CD14-positive monocyte (primary cell): ENCODE measurements around the gene SLC22A31. TPM values are rescaled to one million over a fixed set of nuclear protein-coding genes. Genes with fewer than 3 reads are reported as not detected.

ENCODE experiments used
- DNase-seq, 3 donors: peaks; one replicate each; pipeline ENCODE4 v3.0.0-alpha.2; 2011 to 2022
- H2AFZ ChIP-seq: 2 replicates; pipeline ENCODE4 v1.6.0; 2012; ENCODE audit warnings: mild to moderate bottlenecking, low read depth, low read length, inconsistent platforms; ENCODE audit not compliant: insufficient read depth, poor library complexity, severe bottlenecking
- H3K27ac ChIP-seq, 2 donors: 1 replicate in 1 of 2; 2 replicates in 1 of 2; pipeline ENCODE4 v1.5.1; 2012 to 2013; ENCODE audit warnings: low read length in 2 of 2, control low read depth in 1 of 2, inconsistent platforms in 1 of 2, low read depth in 1 of 2, mild to moderate bottlenecking in 1 of 2
- H3K27me3 ChIP-seq, 2 donors: one replicate each; pipeline versions ENCODE4 v1.6.0 to v1.6.1; 2011 to 2013; ENCODE audit warnings: low read length in 2 of 2; ENCODE audit not compliant: control insufficient read depth in 2 of 2, insufficient read depth in 2 of 2
- H3K36me3 ChIP-seq, 2 donors: replicated peaks in 1 of 2; 1 replicate in 1 of 2; 2 replicates in 1 of 2; pipeline versions ENCODE4 v1.5.1 to v1.6.1; 2012 to 2013; ENCODE audit warnings: low read length in 2 of 2, control low read depth in 1 of 2, inconsistent platforms in 1 of 2, mild to moderate bottlenecking in 1 of 2; ENCODE audit not compliant: insufficient read depth in 2 of 2, control insufficient read depth in 1 of 2
- H3K4me1 ChIP-seq, 2 donors: 1 replicate in 1 of 2; 2 replicates in 1 of 2; pipeline versions ENCODE4 v1.5.1 to v1.6.1; 2012 to 2013; ENCODE audit warnings: low read length in 2 of 2, control low read depth in 1 of 2, inconsistent platforms in 1 of 2, mild to moderate bottlenecking in 1 of 2, moderate library complexity in 1 of 2; ENCODE audit not compliant: insufficient read depth in 2 of 2, control insufficient read depth in 1 of 2
- H3K4me2 ChIP-seq: replicated peaks from 2 replicates; pipeline ENCODE3; 2012; ENCODE audit warnings: low read length, moderate library complexity, mild to moderate bottlenecking; ENCODE audit not compliant: poor library complexity, severe bottlenecking; ENCODE audit errors: extremely low read depth
- H3K4me3 ChIP-seq, 3 experiments: fragments of 200-600 bp in 1 of 3; sonication (generic) in 1 of 3; replicated peaks in 1 of 3; 1 replicate in 2 of 3; 2 replicates in 1 of 3; pipeline ENCODE4 v1.5.1; 2011 to 2013; ENCODE audit warnings: low read length in 3 of 3, mild to moderate bottlenecking in 3 of 3, control low read depth in 2 of 3, low read depth in 2 of 3, inconsistent platforms in 1 of 3, moderate library complexity in 1 of 3
- H3K79me2 ChIP-seq: 2 replicates; pipeline ENCODE4 v1.6.0; 2012; ENCODE audit warnings: mild to moderate bottlenecking, control low read depth, inconsistent platforms, low read length, moderate library complexity; ENCODE audit not compliant: insufficient read depth
- H3K9ac ChIP-seq: 2 replicates; pipeline ENCODE4 v1.6.0; 2017; ENCODE audit warnings: low read length, mild to moderate bottlenecking; ENCODE audit not compliant: insufficient read depth, poor library complexity, severe bottlenecking
- H3K9me3 ChIP-seq, 2 donors: replicated peaks in 1 of 2; 1 replicate in 1 of 2; 2 replicates in 1 of 2; pipeline versions ENCODE4 v1.5.1 to v1.6.1; 2012 to 2013; ENCODE audit warnings: low read length in 2 of 2, control low read depth in 1 of 2; ENCODE audit not compliant: control insufficient read depth in 1 of 2, insufficient read depth in 1 of 2
- H4K20me1 ChIP-seq: 2 replicates; pipeline ENCODE4 v1.6.0; 2012; ENCODE audit warnings: mild to moderate bottlenecking, low read length, control low read depth, moderate library complexity; ENCODE audit not compliant: insufficient read depth
- H3K27ac Mint-ChIP-seq, 7 donors: one replicate each; pipeline ENCODE4 v1.8.0; 2020; ENCODE audit warnings: mild to moderate bottlenecking in 7 of 7, mixed read lengths in 7 of 7, moderate library complexity in 6 of 7, inconsistent platforms in 2 of 7
- H3K27me3 Mint-ChIP-seq, 3 donors: one replicate each; pipeline ENCODE4 v1.8.0; 2021 to 2022; ENCODE audit warnings: low read depth in 3 of 3, mild to moderate bottlenecking in 3 of 3, mixed read lengths in 3 of 3, moderate library complexity in 3 of 3, inconsistent platforms in 1 of 3
- H3K36me3 Mint-ChIP-seq, 2 donors: one replicate each; pipeline ENCODE4 v1.8.0; 2020; ENCODE audit warnings: mixed read lengths in 2 of 2, inconsistent platforms in 1 of 2, mild to moderate bottlenecking in 1 of 2
- H3K4me1 Mint-ChIP-seq: one replicate; pipeline ENCODE4 v1.8.0; 2020; ENCODE audit warnings: mild to moderate bottlenecking, mixed read lengths
- H3K4me3 Mint-ChIP-seq, 2 donors: one replicate each; pipeline ENCODE4 v1.8.0; 2020; ENCODE audit warnings: mild to moderate bottlenecking in 2 of 2, mixed read lengths in 2 of 2, moderate library complexity in 1 of 2
- H3K9me3 Mint-ChIP-seq, 7 donors: one replicate each; pipeline ENCODE4 v1.8.0; 2020 to 2022; ENCODE audit warnings: mixed read lengths in 7 of 7, mild to moderate bottlenecking in 6 of 7, moderate library complexity in 6 of 7, inconsistent platforms in 2 of 7
- WGBS: methylation state at CpG from one replicate; pipeline ENCODE4 v1.1.5; 2013; ENCODE audit warnings: missing lambda C conversion rate; ENCODE audit not compliant: insufficient coverage; 5-methylcytosine and 5-hydroxymethylcytosine counted together
- intact Hi-C, 2 donors: fragments of 100-400 bp; cut with micrococcal nuclease; formaldehyde crosslinking; loops; one replicate each; pipeline versions ENCODE4 v1.15.0 to v1.15.1; 2023
- polyA plus RNA-seq, 3 donors: library from polyadenylated mRNA; depleted of rRNA in 1 of 3; unstranded in 2 of 3; stranded (reverse) in 1 of 3; fragments of 300-500 nt in 2 of 3; fragments of >200 nt in 1 of 3; fragmentation: Illumina TruSeq in 2 of 3; gene quantifications; 1 replicate in 2 of 3; 2 replicates in 1 of 3; pipeline ENCODE4 v1.2.3, GENCODE V29; 2012 to 2021
- TF ChIP-seq, protein P1 (sequence below): fragments of 200-600 bp; IDR thresholded peaks from one replicate; pipeline ENCODE4 v1.8.0; 2022; ENCODE audit warnings: antibody characterized with exemption, mild to moderate bottlenecking

SLC22A31 gene
- polyA plus RNA-seq, 3 donors: 0.29 TPM; not detected in 2

DNA sequence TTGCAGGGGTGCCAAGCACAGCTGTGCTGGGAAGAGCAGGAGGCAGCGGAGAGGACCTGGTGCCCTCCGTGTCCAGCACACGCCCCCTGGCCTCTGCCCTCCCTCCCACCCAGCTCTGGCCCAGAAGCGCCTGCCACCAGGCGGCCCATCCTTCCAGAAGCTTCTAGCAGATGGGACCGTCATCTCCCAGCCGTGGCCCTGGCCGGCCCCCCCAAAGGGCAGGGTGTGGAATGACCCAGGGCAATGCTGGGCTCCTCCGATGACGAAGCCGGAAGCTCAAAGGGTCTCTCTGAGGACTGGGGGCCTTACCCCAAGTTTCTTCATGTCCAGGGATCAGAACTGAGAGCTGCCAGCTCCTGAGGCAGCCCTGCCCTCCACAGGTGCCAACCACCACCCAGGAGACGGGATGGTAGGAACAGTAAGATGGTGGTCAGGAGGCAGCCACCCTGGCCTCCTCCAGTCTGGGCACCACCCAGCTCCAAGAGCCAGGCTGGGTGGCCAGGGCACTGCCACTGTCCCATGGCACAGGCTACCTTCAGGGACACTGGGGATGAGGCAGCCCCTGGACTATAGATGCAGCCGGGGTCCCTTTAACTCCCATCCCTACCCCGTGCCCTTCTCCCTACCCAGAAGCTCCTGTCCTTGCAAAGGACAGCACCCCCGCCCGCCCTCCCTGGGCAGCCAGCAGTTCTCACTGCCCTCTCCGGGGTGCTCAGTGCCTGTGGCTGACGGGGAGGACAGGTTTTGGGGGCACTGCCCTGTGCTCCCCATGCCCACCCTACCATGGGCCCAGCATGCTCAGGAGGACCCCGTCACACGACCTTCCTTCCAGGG, 35.3 kb downstream of the SLC22A31 start:
- Mint-ChIP-seq H3K27ac (no peak overlapping the region), H3K9me3 (no peaks in the 10 kb centered on the region), H3K27me3 (peaks cover 0 to 30% (median 16%) of the 10 kb centered on the region in 3 donors), H3K4me1 (no peaks in the 10 kb centered on the region), H3K4me3 (no peak overlapping the region), H3K36me3 (no peaks in the 10 kb centered on the region)
- no peak overlapping the region for H3K9ac ChIP-seq
- TF ChIP-seq, protein P1, sequence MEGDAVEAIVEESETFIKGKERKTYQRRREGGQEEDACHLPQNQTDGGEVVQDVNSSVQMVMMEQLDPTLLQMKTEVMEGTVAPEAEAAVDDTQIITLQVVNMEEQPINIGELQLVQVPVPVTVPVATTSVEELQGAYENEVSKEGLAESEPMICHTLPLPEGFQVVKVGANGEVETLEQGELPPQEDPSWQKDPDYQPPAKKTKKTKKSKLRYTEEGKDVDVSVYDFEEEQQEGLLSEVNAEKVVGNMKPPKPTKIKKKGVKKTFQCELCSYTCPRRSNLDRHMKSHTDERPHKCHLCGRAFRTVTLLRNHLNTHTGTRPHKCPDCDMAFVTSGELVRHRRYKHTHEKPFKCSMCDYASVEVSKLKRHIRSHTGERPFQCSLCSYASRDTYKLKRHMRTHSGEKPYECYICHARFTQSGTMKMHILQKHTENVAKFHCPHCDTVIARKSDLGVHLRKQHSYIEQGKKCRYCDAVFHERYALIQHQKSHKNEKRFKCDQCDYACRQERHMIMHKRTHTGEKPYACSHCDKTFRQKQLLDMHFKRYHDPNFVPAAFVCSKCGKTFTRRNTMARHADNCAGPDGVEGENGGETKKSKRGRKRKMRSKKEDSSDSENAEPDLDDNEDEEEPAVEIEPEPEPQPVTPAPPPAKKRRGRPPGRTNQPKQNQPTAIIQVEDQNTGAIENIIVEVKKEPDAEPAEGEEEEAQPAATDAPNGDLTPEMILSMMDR: no peak
- DNase-seq: no peak
- no peak overlapping the region for H3K4me2 ChIP-seq
- no peaks in the 10 kb centered on the region for H3K36me3 ChIP-seq
- H3K4me3 ChIP-seq: no peak overlapping the region
- intact Hi-C loops: loop anchor here in 1 of 2 donors (5.0 kb wide), 1 partner anchor 308 kb away; the partner anchor contains the start of genes GALNS and TRAPPC2L
- no peaks in the 10 kb centered on the region for H3K9me3 ChIP-seq
- no peaks in the 10 kb centered on the region for H3K79me2 ChIP-seq
- no peak overlapping the region for H2AFZ ChIP-seq
- H3K27me3 ChIP-seq: peaks cover 0 to 8% of the 10 kb centered on the region in 2 donors
- H4K20me1 ChIP-seq: no peaks in the 10 kb centered on the region
- peaks cover 7 to 10% of the 10 kb centered on the region in 2 donors for H3K4me1 ChIP-seq
- WGBS: 95% methylated on average over 11 of the region's 20 CpGs
- no peak overlapping the region for H3K27ac ChIP-seq

DNA sequence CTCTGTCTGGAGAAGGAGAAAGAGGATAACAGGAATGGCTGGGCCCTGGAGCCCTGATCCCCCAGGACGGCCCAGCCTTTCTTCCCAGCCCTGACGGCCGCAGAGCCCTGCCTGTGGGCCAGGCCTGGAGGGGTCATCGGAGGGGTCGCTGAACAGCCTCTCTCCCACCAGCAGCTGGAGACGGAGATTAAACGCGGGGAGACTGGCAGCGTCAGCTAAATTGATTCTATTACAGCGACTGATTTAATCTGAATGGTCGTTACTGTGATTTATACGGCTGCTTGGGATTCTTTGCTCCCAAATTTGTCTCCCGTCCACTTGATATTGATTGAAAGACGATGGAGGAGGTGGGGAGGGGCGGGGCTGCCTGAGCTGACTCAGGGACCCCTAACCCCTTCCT, 35.9 kb downstream of the SLC22A31 start:
- no peaks in the 10 kb centered on the region for H3K36me3 ChIP-seq
- no peak overlapping the region for H3K4me3 ChIP-seq
- Mint-ChIP-seq H3K4me3 (no peak overlapping the region), H3K27me3 (peaks cover 0 to 24% (median 15%) of the 10 kb centered on the region in 3 donors), H3K27ac (no peak overlapping the region), H3K4me1 (no peaks in the 10 kb centered on the region), H3K36me3 (no peaks in the 10 kb centered on the region), H3K9me3 (peaks cover 0 to 1% (median 0%) of the 10 kb centered on the region in 7 donors)
- no peaks in the 10 kb centered on the region for H4K20me1 ChIP-seq
- TF ChIP-seq, protein P1: no peak
- peaks cover 0 to 2% of the 10 kb centered on the region in 2 donors for H3K27me3 ChIP-seq
- intact Hi-C loops: no loop called here
- WGBS: 100% methylated on average over 3 of the region's 15 CpGs
- no peak overlapping the region for H3K9ac ChIP-seq
- H2AFZ ChIP-seq: no peak overlapping the region
- H3K27ac ChIP-seq: no peak overlapping the region
- no peaks in the 10 kb centered on the region for H3K79me2 ChIP-seq
- no peak overlapping the region for H3K4me2 ChIP-seq
- H3K9me3 ChIP-seq: no peaks in the 10 kb centered on the region
- no peak for DNase-seq
- H3K4me1 ChIP-seq: peaks cover 7 to 10% of the 10 kb centered on the region in 2 donors
